Endodermal cell (in vitro differentiated cells): Measurements from ENCODE around the gene LRRC23. TPM values are rescaled to one million over a fixed set of nuclear protein-coding genes. Genes with fewer than 3 reads are reported as not detected.
A peak's percentile ranks its signal among the peaks of the same experiment; 100 is the strongest.

Experiments used
- DNase-seq: peaks from one replicate; pipeline ENCODE4 v3.0.0-alpha.2; 2017
- H3K27ac ChIP-seq: 2 replicates; pipeline ENCODE4 v1.5.1; 2013; ENCODE audit warnings: mild to moderate bottlenecking, low read depth, low read length, moderate library complexity
- H3K27me3 ChIP-seq: 2 replicates; pipeline ENCODE4 v1.6.1; 2013; ENCODE audit warnings: mild to moderate bottlenecking, low read length, moderate library complexity; ENCODE audit not compliant: insufficient read depth, control insufficient read depth, poor library complexity, severe bottlenecking
- H3K36me3 ChIP-seq: 2 replicates; pipeline ENCODE4 v1.7.0; 2013; ENCODE audit warnings: mild to moderate bottlenecking, low read length, moderate library complexity; ENCODE audit not compliant: control insufficient read depth, insufficient read depth
- H3K4me1 ChIP-seq: one replicate; pipeline ENCODE4 v1.7.0; 2013; ENCODE audit warnings: low read length; ENCODE audit not compliant: control insufficient read depth, insufficient read depth
- H3K4me3 ChIP-seq: 2 replicates; pipeline ENCODE4 v1.5.1; 2013; ENCODE audit warnings: mild to moderate bottlenecking, low read length, moderate library complexity
- H3K9ac ChIP-seq: 2 replicates; pipeline ENCODE4 v1.6.1; 2013; ENCODE audit warnings: mild to moderate bottlenecking, low read length, moderate library complexity; ENCODE audit not compliant: poor library complexity, severe bottlenecking; ENCODE audit errors: extremely low read depth
- H3K9me3 ChIP-seq: 2 replicates; pipeline ENCODE4 v1.6.1; 2013; ENCODE audit warnings: mild to moderate bottlenecking, low read length, moderate library complexity; ENCODE audit not compliant: control insufficient read depth
- H3K27ac Mint-ChIP-seq: 2 replicates; pipeline ENCODE4 v1.8.0; 2020; ENCODE audit warnings: mixed read lengths
- H3K27me3 Mint-ChIP-seq: 2 replicates; pipeline ENCODE4 v1.8.0; 2021; ENCODE audit warnings: mild to moderate bottlenecking, mixed read lengths; ENCODE audit not compliant: insufficient read depth
- H3K36me3 Mint-ChIP-seq: 2 replicates; pipeline ENCODE4 v1.8.0; 2020; ENCODE audit warnings: low read depth, mixed read lengths
- H3K4me1 Mint-ChIP-seq: 2 replicates; pipeline ENCODE4 v1.8.0; 2020; ENCODE audit warnings: mixed read lengths
- H3K4me3 Mint-ChIP-seq: 2 replicates; pipeline ENCODE4 v1.8.0; 2020; ENCODE audit warnings: mild to moderate bottlenecking, moderate library complexity, mixed read lengths
- H3K9me3 Mint-ChIP-seq: 2 replicates; pipeline ENCODE4 v1.8.0; 2020; ENCODE audit warnings: mild to moderate bottlenecking, mixed read lengths
- CTCF ChIP-seq: fragments of 200-600 bp; sonication (generic); conservative IDR thresholded peaks from 2 replicates; pipeline ENCODE4 v1.5.0; 2021; ENCODE audit warnings: antibody characterized with exemption, mild to moderate bottlenecking
- WGBS, 2 experiments: methylation state at CpG; one replicate each; pipeline versions ENCODE4 v1.1.5 to v1.1.7; 2013; ENCODE audit warnings: missing lambda C conversion rate in 2 of 2, mixed read lengths in 1 of 2; ENCODE audit not compliant: insufficient coverage in 1 of 2, insufficient read length in 1 of 2; 5-methylcytosine and 5-hydroxymethylcytosine counted together
- total RNA-seq, 2 donors: library from RNA; stranded (reverse); fragmentation: NEBNext Ultra II Directional in 1 of 2; extraction: Animal tissue kit (Norgen Biotek cat#: 25700) in 1 of 2; gene quantifications; 2 replicates in 1 of 2; 3 replicates in 1 of 2; pipeline ENCODE4 v1.2.1, GENCODE V29; 2021

The LRRC23 gene
- total RNA-seq, 2 donors from 2014 or later = 7.8 to 11.5 TPM

DNA sequence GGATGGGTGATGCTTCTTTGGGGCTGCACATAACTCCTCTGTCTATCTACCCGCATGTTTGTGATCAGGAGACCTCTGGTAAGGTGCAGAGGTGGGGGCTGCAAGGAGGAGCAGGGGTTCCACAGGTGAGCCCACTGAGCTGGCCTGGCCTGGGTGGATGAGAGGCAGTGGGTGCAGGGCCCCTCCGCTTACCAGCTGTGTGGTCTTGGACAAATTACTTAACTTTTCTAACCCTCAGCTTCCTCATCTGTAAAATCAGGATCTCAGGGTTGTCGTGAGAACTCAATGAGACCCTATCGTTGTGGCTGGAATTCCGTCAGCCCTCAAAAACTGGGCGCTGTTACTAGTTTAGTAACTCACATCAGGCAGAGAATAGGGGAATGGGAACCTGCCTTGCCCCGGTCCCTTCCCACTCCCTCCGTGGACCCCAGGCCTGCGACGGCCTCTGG, 54.0 kb downstream of the LRRC23 start:
- Mint-ChIP-seq H3K4me3 (no peak overlapping the region), H3K27ac (no peak overlapping the region), H3K4me1 (peaks cover 22% of the 10 kb centered on the region), H3K9me3 (no peaks in the 10 kb centered on the region), H3K36me3 (peaks cover 20% of the 10 kb centered on the region), H3K27me3 (no peaks in the 10 kb centered on the region)
- H3K9ac ChIP-seq = no peak overlapping the region
- peaks cover 4% of the 10 kb centered on the region for H3K4me1 ChIP-seq
- no peaks in the 10 kb centered on the region for H3K36me3 ChIP-seq
- no peak for TF ChIP-seq CTCF
- H3K9me3 ChIP-seq = no peaks in the 10 kb centered on the region
- H3K4me3 ChIP-seq = no peak overlapping the region
- H3K27me3 ChIP-seq = no peaks in the 10 kb centered on the region
- DNase-seq = no peak
- H3K27ac ChIP-seq = no peak overlapping the region
- WGBS, 2 experiments = 91 to 96% methylated on average over 5 to 10 of the region's 10 CpGs

DNA sequence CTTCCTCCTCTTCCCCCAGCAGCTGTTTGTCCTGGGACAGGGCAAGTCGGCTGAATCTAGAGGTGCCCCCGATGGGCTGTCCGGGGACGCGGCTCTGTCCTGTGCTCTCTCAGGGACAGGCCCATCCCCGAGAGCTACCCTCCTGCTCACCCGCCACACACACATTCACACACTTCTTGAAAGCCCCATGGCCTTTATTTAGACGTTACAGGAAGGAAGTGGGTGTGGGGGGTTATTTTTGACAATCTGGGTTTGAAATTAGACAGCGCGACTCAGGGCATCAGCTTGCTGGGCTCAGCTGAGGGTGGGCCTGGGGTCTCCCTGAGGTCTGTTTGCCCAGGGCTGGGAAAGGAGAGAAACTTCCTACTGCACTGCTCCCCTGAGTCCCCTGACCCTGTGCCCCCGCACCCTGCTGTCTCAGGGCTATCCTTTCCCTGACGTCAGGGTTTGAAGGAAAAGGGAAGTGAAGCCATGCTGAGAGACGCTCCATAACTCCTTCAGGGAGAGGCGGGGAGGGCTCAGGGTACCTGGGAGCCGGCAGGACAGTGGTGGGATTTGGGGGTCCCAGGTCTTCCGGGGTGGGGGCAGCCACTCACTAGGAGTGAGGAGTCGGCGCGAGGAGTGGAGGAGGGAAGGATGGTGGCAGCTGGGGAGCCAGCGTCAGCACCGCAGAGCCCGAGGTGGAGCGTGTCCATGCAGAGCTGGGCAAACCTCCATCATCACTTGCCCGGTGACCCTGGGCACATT, 54.6 kb downstream of the LRRC23 start:
- Histone ChIP-seq H3K9me3 (no peaks in the 10 kb centered on the region), H3K4me1 (peaks cover 4% of the 10 kb centered on the region), H3K4me3 (no peak overlapping the region), H3K36me3 (peaks cover 3% of the 10 kb centered on the region), H3K9ac (no peak overlapping the region), H3K27ac (no peak overlapping the region), H3K27me3 (no peaks in the 10 kb centered on the region)
- TF ChIP-seq CTCF = no peak
- Mint-ChIP-seq H3K9me3 (no peaks in the 10 kb centered on the region), H3K36me3 (peaks cover 23% of the 10 kb centered on the region), H3K27me3 (no peaks in the 10 kb centered on the region), H3K27ac (peak overlapping the region; percentile 54), H3K4me3 (no peak overlapping the region), H3K4me1 (peaks cover 28% of the 10 kb centered on the region)
- no peak for DNase-seq
- 81 to 84% methylated on average over 4 to 24 of the region's 24 CpGs for WGBS, 2 experiments

- H3K4me3 ChIP-seq = no peak overlapping the region
- TF ChIP-seq CTCF = no peak
- H3K9ac ChIP-seq = no peak overlapping the region
- 89 to 90% methylated on average over 16 to 26 of the region's 26 CpGs for WGBS, 2 experiments
- Mint-ChIP-seq H3K27ac (peak overlapping the region; percentile 99), H3K27me3 (no peaks in the 10 kb centered on the region), H3K36me3 (peaks cover 30% of the 10 kb centered on the region), H3K4me3 (no peak overlapping the region), H3K9me3 (no peaks in the 10 kb centered on the region), H3K4me1 (peaks cover 36% of the 10 kb centered on the region)
- H3K36me3 ChIP-seq = peaks cover 10% of the 10 kb centered on the region
- peaks cover 4% of the 10 kb centered on the region for H3K4me1 ChIP-seq
- H3K27ac ChIP-seq = no peak overlapping the region
- DNase-seq = no peak
- H3K9me3 ChIP-seq = no peaks in the 10 kb centered on the region
- H3K27me3 ChIP-seq = no peaks in the 10 kb centered on the region
These were observed 55.4 kb downstream of the LRRC23 start for GRCh38 chr12:6959805-6960592.
